ENCODE results near the gene UBAC1. TPM values are rescaled to one million over a fixed set of nuclear protein-coding genes. Genes with fewer than 3 reads are reported as not detected.
"Not testable (repeated sequence)": the region's sequence is repeated elsewhere in the genome, so short reads cannot be mapped to it uniquely, and the experiment has no call there.

UBAC1 gene
- polyA plus RNA-seq, 3 donors, result 18.6 to 37.1 (median 28.4) TPM

DNA sequence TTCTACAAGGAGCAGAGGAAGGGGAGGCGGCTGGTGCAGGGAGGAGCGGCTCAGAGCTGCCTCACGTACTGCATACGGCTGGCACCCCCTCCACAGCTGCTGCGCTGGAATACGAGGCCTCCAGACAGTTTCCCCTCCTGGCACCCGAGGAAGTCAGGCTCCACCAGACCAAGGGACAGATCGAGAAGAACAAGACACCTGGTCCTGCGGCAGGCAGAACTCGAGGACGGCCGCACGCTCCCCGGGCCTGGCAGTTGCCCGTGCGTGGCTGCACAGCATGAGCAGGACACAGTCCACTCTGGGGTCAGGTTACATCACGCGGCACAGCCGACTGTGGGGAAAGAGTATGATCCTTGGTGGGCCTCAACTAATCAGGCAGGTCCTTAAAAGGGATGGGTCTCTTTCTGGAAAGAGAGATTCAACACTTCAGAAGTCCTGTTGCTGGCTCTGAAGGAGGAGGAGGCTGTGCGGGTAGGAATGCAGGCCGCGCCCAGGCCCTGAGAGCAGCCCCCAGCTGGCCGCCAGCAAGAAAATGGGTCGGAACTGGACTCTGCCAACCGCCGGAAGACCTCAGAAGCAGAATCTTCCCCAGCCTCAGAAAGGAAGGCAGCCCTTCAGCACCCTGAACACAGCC is 11.6 kb downstream of the UBAC1 start:
- 90 to 92% (median 91%) methylated on average over 26 of the region's 26 CpGs for WGBS, 3 donors
- no peak overlapping the region for H3K27ac ChIP-seq (ENCODE audit: low read depth, low read length)

DNA sequence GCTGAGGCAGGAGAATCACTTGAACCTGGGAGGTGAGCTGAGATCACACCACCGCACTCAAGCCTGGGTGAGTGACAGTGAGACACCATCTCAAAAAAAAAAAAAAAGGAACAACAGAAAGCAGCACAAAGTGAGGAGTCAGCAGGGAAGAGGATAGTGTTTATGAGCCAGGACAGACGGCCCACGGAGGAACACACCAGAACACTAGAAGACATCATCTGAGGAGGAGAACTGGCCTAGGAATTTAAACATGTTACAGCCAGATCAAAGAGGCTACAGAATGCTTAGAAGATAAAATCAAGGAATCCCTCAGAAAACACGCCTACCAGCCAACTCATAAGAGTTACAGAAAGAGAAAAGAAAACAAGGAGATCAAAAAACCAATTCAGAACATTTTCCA is 12.2 kb downstream of the UBAC1 start:
- H3K27ac ChIP-seq (ENCODE audit: low read depth, low read length), result no peak overlapping the region
- WGBS, 3 donors, result 78 to 99% (median 86%) methylated on average over 4 of the region's 4 CpGs

DNA sequence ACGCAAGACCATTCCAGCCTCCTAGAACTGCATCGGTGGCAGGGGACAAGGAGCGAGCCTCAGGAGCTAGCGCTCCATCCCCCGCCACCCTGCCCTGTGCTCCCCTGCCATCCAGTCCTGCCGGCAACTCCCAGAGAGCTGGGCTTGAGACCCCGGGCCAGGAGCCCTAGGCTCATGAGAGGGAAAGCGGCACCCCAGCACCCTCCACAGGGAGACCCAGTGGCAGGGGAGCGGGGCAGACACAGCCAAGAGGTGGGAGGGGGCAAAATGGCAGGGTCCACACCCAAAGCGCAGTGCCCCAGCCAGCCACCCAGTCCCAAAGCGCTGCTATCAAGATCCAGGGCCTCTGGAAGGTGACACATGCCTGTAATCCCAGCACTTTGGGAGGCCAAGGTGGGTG is 12.7 kb downstream of the UBAC1 start:
- H3K27ac ChIP-seq (ENCODE audit: low read depth, low read length), result no peak overlapping the region
- 91 to 93% (median 92%) methylated on average over 11 of the region's 11 CpGs for WGBS, 3 donors

DNA sequence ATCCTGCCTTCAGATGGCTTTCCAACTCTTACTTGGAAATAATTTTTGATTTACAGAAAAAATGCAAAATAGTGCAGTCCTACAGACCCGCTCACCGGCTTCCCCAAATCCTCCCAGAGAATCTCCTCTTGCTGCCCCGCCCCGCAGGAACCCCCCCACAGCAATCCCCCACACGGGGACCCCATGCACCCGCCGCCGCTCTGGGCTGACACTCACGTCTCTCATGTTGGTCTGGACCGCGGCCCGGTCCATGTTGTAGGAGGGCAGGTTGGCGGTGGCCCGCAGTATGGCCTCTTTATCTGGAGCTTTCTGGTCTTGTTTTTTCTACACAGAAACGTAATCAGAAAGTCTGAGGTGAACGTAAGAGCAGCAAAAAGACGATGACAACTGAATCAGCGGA is 13.6 kb downstream of the UBAC1 start:
- no peak overlapping the region for H3K27ac ChIP-seq (ENCODE audit: low read depth, low read length)
- WGBS, 3 donors, result 90 to 95% (median 93%) methylated on average over 18 of the region's 18 CpGs

DNA sequence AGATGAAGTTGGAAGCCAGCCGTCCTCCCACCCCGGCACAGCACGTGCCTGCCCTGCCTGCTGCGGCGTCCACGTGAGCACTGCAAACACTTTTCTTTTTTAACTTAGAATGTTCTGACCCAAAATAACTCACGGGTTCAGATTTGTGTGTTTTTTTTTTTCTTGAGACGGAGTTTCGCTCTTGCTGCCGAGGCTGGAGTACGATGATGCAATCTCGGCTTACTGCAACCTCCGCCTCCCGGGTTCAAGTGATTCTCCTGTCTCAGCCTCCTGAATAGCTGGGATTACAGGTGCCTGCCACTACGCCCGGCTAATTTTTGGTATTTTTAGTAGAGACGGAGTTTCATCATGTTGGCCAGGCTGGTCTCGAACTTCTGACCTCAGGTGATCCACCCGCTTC is 14.1 kb downstream of the UBAC1 start:
- 92 to 95% (median 93%) methylated on average over 19 of the region's 19 CpGs for WGBS, 3 donors
- not testable (repeated sequence) for H3K27ac ChIP-seq (ENCODE audit: low read depth, low read length)

DNA sequence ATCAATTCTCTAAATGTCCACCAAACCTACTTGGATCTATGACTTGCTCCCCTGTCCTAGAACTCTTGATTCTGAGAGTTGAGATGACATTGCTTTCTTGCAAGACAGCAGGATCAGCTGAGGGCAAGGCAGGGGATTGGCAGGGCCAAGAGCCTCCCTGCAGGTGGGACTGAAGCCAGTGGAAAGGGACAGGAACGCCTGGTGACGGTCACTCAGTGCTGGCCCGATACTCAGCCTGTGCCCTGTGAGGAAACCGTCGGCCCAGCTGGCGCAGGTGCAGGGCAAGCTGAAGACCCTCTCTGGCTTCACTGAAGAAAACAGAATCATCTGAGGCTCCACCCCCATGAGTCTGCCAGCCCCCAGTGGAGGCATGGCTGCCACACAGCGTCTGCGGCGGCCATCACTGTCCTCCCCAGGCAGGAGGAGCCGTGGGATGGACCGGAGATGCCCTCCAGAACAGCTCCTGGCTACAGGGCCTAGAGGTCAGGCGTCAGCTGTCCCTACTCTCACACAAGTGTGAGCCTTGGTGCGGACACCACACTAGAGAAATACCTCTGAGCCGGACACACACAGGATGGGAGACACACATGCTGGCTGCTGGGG is 14.7 kb downstream of the UBAC1 start:
- H3K27ac ChIP-seq (ENCODE audit: low read depth, low read length), result no peak overlapping the region
- 89 to 95% (median 94%) methylated on average over 14 of the region's 14 CpGs for WGBS, 3 donors

DNA sequence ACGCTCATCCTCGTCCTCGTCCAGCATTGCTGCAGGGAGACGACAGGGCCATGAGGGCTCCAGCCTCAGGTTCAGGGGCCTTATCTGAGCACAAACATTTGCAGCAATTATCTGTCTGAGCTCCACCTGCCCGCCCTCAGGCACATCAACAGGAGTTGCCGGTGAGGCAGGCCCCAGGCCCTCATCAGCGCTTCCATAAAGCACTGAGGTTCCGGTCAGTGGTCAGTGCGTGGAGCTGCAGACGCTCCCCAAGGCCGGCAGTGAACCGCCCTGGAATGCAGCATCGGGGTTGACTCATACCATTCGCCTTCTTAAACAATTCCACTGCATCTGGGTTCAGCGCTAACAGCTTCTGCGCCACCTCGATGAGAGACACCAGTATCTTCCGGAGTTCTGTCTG is 15.2 kb downstream of the UBAC1 start:
- 93 to 97% (median 97%) methylated on average over 18 of the region's 18 CpGs for WGBS, 3 donors
- no peak overlapping the region for H3K27ac ChIP-seq (ENCODE audit: low read depth, low read length)

DNA sequence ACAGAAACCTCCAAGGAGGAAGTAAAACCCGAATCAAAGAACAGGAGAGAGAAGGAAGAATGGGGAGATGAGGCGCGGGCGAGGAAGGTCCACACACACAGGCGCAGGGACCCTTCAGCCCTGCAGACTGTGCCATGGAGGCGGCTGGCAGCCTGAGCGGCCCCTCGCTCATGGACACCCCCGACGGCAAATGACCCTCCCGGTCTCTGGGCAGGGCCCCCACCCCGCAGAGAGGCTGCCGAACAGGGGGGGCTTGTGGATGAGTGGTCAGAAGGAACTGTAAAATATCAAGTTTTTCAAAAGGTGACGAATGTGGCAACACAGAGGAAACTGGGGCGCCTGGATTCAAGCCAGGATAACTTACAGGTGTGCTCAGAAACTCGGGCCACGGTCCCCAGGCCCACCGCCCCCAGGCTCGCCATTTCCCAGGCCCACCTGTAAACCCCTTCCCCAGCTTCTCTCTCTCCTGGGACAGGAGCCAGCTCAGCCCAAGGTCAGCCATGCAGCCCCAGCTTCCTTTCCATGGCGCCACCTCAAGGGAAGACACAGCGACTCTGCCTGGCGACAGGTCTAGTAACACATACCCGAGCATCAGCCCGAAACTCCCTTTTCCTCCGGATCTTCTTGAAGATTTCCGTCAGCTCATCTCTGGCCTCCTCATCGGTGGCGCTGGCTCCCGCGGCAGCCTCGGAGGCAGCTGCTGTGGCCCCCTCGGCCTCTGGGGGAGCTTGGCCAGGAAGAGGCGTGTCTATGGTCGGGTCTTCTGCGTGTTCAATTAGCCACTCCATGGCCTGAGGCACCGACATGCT is 16.5 kb downstream of the UBAC1 start:
- WGBS, 3 donors, result 87 to 95% (median 87%) methylated on average over 36 of the region's 36 CpGs

DNA sequence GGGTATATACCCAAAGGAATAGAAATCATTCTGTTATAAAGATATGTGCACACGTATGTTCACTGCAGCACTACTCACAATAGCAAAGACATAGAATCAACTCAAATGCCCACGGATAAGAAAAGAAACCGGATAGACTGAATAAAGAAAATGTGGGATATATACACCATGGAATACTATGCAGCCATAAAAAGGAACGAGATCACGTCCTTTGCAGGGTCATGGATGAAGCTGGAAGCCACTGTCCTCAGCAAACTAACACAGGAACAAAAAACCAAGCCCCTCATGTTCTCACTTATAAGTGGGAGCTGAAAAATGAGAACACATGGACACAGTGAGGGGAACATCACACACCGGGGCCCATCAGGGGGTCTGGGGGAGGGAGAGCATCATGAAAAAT is 17.6 kb downstream of the UBAC1 start:
- WGBS, 3 donors, result 97 to 99% (median 97%) methylated on average over 6 of the region's 6 CpGs
- not testable (repeated sequence) for H3K27ac ChIP-seq (ENCODE audit: low read depth, low read length)

More for the DNA sequence above, 16.5 kb downstream of the UBAC1 start:
- H3K27ac ChIP-seq (ENCODE audit: low read depth, low read length), result no peak overlapping the region

DNA sequence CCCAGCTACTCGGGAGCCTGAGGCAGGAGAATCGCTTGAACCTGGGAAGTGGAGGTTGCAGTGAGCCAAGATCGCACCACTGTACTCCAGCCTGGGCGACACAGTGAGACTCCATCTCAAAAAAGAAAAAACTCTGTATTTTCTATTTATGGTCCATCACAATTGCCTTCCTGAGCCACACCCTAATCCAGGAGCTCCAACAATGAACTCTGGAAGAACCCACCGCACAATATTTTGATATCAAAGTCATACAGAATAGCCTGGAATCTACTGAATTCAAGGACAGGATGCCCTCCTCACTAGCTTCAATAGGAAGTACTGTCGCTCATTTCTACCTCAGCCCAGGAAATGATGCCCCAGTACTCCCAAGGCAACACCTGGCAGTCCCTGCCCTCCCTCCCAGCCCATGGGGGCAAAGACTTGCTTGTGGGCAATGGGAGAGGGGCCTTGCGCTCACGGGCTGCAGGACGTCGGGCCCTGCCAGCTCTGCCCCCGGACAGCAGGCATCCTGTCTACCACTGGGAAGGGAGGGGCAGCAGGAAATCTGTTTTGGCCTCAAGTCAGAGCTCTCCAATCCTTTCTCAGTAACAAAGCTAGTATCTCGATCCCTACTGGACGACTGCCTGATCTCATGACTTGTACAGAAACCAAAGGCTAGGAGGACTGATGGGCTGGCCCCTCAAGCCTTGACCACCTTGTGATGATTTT is 19.7 kb downstream of the UBAC1 start:
- 72 to 88% (median 76%) methylated on average over 13 of the region's 13 CpGs for WGBS, 3 donors
- no peak overlapping the region for H3K27ac ChIP-seq (ENCODE audit: low read depth, low read length)

DNA sequence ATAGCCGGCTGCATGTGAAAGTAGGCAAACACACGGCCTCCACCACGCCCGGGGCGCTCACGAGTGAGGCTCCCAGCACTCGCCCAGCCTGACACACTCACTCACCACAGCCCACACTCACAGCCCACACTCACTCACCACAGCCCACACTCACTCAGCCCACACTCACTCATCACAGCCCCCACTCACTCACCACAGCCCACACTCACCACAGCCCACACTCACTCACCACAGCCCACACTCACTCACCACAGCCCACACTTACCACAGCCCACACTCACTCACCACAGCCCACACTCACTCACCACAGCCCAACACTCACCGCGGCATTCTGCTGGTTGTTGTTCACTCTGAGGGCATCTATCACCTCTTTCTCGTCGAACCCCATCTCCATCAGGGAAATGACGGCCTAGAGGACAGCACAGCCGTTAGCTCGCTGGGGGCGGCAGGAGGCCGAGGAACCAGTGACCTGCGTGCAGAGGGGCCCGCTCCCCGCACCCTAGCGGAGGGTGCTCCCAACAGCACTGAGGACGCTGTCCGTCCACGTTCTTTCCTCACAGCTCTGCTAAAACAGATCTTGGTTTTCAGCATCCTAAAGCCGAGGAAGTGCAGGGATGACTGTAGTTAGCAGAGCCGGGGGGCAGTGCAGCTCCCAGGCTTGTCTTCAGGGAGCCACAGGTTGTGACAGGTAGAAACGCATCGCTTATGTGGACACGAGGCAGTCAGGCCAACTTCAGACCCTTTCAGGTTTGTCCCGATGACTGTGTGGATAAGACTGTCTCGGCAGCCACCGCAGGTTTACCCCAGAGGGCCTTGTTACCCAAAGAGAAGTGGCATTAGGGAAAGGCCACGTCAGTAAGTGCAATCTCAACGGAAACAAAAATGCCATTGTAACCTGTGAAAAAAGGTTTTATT is 21.6 kb downstream of the UBAC1 start:
- 91 to 93% (median 92%) methylated on average over 33 of the region's 33 CpGs for WGBS, 3 donors
- H3K27ac ChIP-seq (ENCODE audit: low read depth, low read length), result no peak overlapping the region

DNA sequence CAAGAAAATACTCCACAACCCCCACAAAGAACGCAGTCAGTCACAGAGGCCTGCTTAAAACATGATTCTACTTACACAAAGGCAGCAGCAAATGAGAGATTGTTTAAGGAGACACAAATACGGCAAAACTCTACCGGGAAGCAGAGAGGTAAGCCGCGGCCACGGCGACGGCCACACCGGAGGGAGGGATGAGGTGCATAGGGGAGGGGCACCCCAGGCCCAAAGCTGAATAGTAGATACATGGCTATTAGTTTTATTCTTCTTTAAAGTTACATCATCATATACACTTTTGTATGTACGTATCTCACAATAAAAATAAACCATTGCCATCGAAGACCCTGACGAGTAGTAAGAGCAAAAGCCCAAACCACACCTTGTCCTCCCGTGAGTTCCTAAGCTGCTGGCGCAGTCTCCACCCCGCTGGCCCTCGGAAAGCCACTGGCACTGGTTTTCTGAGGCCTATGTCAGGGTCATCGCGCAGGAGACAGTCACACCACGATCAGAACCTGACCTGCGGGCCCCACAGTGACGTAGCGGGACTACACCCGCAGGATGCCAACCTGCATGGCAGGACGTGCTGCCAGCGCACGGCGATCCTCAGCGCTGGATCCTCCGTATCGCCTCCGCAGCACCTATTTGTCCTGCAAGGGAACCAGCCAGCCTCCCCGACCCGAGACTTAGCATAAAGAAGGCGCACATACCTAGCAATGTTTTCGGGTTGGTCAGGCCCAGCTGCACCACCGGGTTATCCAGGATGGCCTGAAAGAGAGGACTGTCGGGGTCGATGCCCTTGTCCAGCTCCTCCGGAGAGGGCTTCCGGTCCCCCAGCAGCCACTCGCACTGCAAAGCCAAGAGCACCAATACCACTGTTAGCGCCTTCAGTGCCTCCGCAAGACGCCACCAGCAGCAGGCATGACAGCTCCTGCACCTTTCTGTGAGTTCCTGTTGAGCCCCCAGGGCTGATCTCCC is 23.4 kb downstream of the UBAC1 start:
- 96 to 97% (median 97%) methylated on average over 44 of the region's 44 CpGs for WGBS, 3 donors

DNA sequence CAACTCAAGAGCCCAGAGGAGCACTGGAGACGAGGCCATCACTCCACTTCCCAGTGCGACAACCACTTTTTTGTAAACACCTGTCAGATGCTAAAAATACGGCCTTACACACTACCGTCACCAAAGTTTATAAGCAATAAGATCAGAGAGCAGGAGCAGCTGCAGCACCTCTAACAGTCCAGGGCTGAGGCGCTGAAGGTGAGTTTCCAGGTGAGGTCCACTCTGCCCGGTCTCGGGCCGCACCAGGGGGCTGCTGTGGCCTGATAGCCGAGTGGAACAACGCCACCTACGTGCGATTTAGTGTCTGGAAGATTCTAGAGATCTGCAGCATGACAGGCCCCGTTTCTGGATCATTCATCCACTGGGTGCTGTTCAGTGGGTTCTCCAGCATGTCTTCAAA is 28.1 kb downstream of the UBAC1 start:
- 90 to 92% (median 91%) methylated on average over 13 of the region's 13 CpGs for WGBS, 3 donors
- no peak overlapping the region for H3K27ac ChIP-seq (ENCODE audit: low read depth, low read length)

More for the DNA sequence above, 23.4 kb downstream of the UBAC1 start:
- H3K27ac ChIP-seq (ENCODE audit: low read depth, low read length), result no peak overlapping the region

DNA sequence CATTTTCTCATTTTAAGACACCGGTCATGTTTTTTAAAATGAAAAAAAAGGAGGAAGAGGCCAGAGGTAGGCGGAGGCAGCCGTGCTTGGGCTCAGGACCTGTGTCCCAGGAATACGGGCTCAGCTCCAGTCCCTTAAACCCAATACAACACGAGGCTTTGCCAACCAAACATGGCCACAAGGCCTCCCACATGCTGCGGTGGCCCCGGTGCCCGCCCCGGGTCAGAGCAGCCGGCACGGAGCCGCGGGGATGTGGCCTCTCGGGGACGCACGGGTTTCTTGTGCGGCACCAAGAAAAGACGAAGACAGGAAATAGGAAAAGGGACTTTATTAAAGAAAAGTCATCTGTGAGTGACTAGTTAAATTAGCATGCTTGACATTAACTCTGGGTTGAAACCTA is 28.5 kb downstream of the UBAC1 start:
- WGBS, 3 donors, result 95 to 97% (median 97%) methylated on average over 18 of the region's 18 CpGs
- no peak overlapping the region for H3K27ac ChIP-seq (ENCODE audit: low read depth, low read length)

DNA sequence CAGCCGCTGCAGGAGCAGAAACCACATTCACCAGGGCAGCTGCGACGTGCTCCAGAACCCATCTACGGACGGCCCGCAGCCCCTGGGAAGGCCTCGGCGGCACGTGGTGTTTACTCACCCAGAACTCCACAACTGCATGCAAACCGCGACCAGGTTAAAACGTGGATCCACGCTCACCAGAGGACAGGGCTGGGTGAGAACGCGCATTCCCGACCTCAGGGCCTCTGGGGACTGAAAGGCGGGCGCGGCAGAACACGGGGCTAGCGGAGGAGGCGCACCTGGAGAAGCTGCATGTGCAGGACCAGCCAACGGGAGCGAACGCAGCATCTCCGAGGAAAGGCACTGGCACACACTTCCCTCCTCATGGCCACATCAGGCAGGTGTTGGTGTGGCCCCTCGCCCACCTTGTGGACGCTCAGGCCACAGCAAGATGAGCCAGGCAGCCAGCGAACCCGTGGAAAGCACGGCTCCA is 29.8 kb downstream of the UBAC1 start:
- no peak overlapping the region for H3K27ac ChIP-seq (ENCODE audit: low read depth, low read length)
- WGBS, 3 donors, result 92 to 95% (median 93%) methylated on average over 31 of the region's 31 CpGs

DNA sequence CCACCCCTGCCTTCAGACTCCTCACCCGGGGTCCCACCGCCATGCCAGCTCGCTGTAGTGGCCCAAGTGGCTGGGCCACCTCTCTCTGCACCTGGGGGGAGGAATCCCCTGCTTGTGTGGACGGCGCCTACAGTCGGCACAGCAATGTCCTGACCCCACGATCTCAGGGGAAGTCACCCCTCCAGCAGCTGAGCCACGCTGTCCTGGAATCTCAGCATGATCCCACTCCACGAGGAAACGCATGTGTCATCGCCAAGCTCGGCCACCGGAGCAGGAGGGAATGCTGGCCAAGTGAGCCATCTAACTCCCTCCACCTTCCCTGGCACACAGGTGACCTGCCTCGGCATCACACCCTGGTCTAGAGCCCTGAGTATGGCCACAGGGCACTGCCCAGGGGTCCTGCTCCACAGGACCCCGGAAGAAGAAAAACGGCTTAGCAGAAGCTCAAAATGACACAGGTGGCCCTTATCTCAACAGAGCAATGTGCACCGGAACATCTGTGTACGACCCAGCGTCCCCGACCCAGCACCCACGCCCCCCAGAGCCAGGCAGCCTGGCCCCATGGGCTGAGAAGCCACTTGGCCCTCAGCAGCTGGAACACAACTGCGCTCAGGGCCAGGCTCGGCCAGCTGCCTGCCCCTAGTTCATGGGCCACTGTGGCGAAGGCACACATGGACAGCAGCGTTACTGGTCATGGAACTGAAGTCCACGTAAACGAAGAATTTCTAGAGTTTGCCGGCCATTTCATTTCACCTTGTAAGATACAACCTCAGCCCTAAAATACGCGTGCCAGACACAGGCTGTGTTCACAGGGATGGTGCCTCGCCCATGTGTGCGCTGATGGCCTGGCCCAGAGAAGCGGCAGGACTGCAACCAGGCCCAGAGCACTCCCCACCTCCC is 30.5 kb downstream of the UBAC1 start:
- H3K27ac ChIP-seq (ENCODE audit: low read depth, low read length), result no peak overlapping the region
- 94 to 95% (median 95%) methylated on average over 33 of the region's 33 CpGs for WGBS, 3 donors
